Medulla oblongata (tissue), 1 donor: ENCODE measurements around the gene ATXN10.

ENCODE experiments used
- DNase-seq: peaks from one replicate; pipeline ENCODE4 v3.0.0-alpha.2; 2015; ENCODE audit errors: extremely low spot score

Gene ATXN10

GRCh38 chr22:45878051-45878781, 206.6 kb downstream of the ATXN10 start:
- DNase-seq: no peak

GRCh38 chr22:45878901-45879551, 207.4 kb downstream of the ATXN10 start:
- no peak for DNase-seq

GRCh38 chr22:45879552-45879949, 207.9 kb downstream of the ATXN10 start:
- DNase-seq: no peak

GRCh38 chr22:45880091-45880715, 208.6 kb downstream of the ATXN10 start:
- DNase-seq: no peak

GRCh38 chr22:45880716-45881523, 209.3 kb downstream of the ATXN10 start:
- DNase-seq: peak; percentile 48

GRCh38 chr22:45881524-45881875, 209.9 kb downstream of the ATXN10 start:
- DNase-seq: no peak

GRCh38 chr22:45882881-45883810, 211.5 kb downstream of the ATXN10 start:
- DNase-seq: no peak

- no peak for DNase-seq
Measured at GRCh38 chr22:45883811-45884170, 212.2 kb downstream of the ATXN10 start.

GRCh38 chr22:45884201-45885062, 212.8 kb downstream of the ATXN10 start:
- no peak for DNase-seq

- no peak for DNase-seq
Measured at GRCh38 chr22:45885171-45885840, 213.7 kb downstream of the ATXN10 start.

- peak; percentile 61 for DNase-seq
Measured at GRCh38 chr22:45885941-45886395, 214.3 kb downstream of the ATXN10 start.

GRCh38 chr22:45886540-45886939, 214.9 kb downstream of the ATXN10 start:
- DNase-seq: no peak

GRCh38 chr22:45887202-45888131, 215.8 kb downstream of the ATXN10 start:
- DNase-seq: no peak

- DNase-seq: no peak
Measured at GRCh38 chr22:45888221-45889092, 216.8 kb downstream of the ATXN10 start.

GRCh38 chr22:45889093-45889538, 217.5 kb downstream of the ATXN10 start:
- no peak for DNase-seq

- peak; percentile 30 for DNase-seq
Measured at GRCh38 chr22:45889539-45890350, 218.1 kb downstream of the ATXN10 start.

GRCh38 chr22:45890351-45890635, 218.7 kb downstream of the ATXN10 start:
- no peak for DNase-seq
